Measurements from ENCODE around the gene ALKBH7. TPM values are rescaled to one million over a fixed set of nuclear protein-coding genes. Genes with fewer than 3 reads are reported as not detected.

The ALKBH7 gene
- polyA plus RNA-seq, 1 donor from 2014 or later, result 154 TPM

- no peak overlapping the region for H3K27ac ChIP-seq (ENCODE audit: low read length)
- H3K4me2 ChIP-seq (ENCODE audit: low read length), result no peak overlapping the region
Measured at GRCh38 chr19:6374711-6375410, 2.3 kb downstream of the ALKBH7 start.

More at GRCh38 chr19:6374711-6375410, 2.3 kb downstream of the ALKBH7 start:
- H3K9me2 ChIP-seq (ENCODE audit: insufficient read depth, low read length), result no peaks in the 10 kb centered on the region
- H3K9me3 ChIP-seq (ENCODE audit: low read length), result peaks cover under 1% of the 10 kb centered on the region
- no peaks in the 10 kb centered on the region for H3K27me3 ChIP-seq (ENCODE audit: insufficient read depth, low read depth, low read length)
- peaks cover 4% of the 10 kb centered on the region for H3K36me3 ChIP-seq (ENCODE audit: insufficient read depth, low read length)
- no peaks in the 10 kb centered on the region for H3K79me2 ChIP-seq (replicated peaks; ENCODE audit: insufficient read depth, low read length)
- H3F3A ChIP-seq (ENCODE audit: insufficient read depth, low read length, poor library complexity, severe bottlenecking), result no peaks in the 10 kb centered on the region
- no peak overlapping the region for H3K9ac ChIP-seq (ENCODE audit: low read length)
- no peaks in the 10 kb centered on the region for H4K20me1 ChIP-seq (ENCODE audit: insufficient read depth)
- H3K4me3 ChIP-seq (ENCODE audit: low read length), result no peak overlapping the region
- TF ChIP-seq EZH2 (IDR thresholded peaks at IDR 0.05; ENCODE audit: borderline replicate concordance, insufficient read depth, low read length, poor library complexity, severe bottlenecking), result no peak
- TF ChIP-seq REST (IDR thresholded peaks at IDR 0.05; ENCODE audit: borderline replicate concordance), result no peak
- no peak for TF ChIP-seq RAD21 (conservative IDR thresholded peaks at IDR 0.05)
- TF ChIP-seq CTCF (IDR thresholded peaks at IDR 0.05; ENCODE audit: poor library complexity, severe bottlenecking), result no peak
- TF ChIP-seq POLR2AphosphoS5 (IDR thresholded peaks at IDR 0.05), result no peak
- TF ChIP-seq MXI1 (conservative IDR thresholded peaks at IDR 0.05; ENCODE audit: poor library complexity, severe bottlenecking), result no peak
- TF ChIP-seq SMC3 (conservative IDR thresholded peaks at IDR 0.05; ENCODE audit: poor library complexity), result no peak
- TF ChIP-seq TAF1 (IDR thresholded peaks at IDR 0.05; ENCODE audit: low read depth), result no peak
- TF ChIP-seq EP300 (conservative IDR thresholded peaks at IDR 0.05; ENCODE audit: poor library complexity, severe bottlenecking), result no peak
- no peak overlapping the region for H2AFZ ChIP-seq (ENCODE audit: low read depth, low read length)
